H1 (cell line): ENCODE measurements around the gene HIPK1. TPM values are rescaled to one million over a fixed set of nuclear protein-coding genes. Genes with fewer than 3 reads are reported as not detected.

Experiments used
- CTCF ChIA-PET: fragments of 300-600 bp; sonication (Branson Sonifier 250); formaldehyde crosslinking; loops from one replicate; lab custom pipeline; 2021; ENCODE audit not compliant: partially characterized antibody; lab: Charles Lee
- POLR2A ChIA-PET: fragments of 300-600 bp; sonication (Branson Sonifier 250); formaldehyde crosslinking; loops from one replicate; lab custom pipeline; 2021; ENCODE audit warnings: inconsistent platforms; ENCODE audit not compliant: partially characterized antibody; lab: Charles Lee
- DNase-seq, 2 experiments: peaks; one replicate each; pipeline versions ENCODE4 v3.0.0 to v3.0.0-alpha.2; 2010 to 2022; ENCODE audit warnings: low spot score in 2 of 2, low read depth in 1 of 2, mixed read lengths in 1 of 2
- FAIRE-seq: peaks from 2 replicates; lab custom pipeline; 2011; peaks lifted over from hg19 to GRCh38; lab: Jason Lieb, UNC
- H2AFZ ChIP-seq: 2 replicates; pipeline ENCODE4 v1.8.1; 2012; ENCODE audit warnings: low read length, inconsistent platforms
- H2AK5ac ChIP-seq: 2 replicates; pipeline ENCODE4 v1.6.1; 2013; ENCODE audit warnings: low read depth, low read length
- H2BK120ac ChIP-seq: replicated peaks from 2 replicates; pipeline ENCODE3; 2013; ENCODE audit warnings: low read depth, low read length, inconsistent platforms
- H2BK12ac ChIP-seq: 2 replicates; pipeline ENCODE4 v1.6.1; 2013; ENCODE audit warnings: low read depth, low read length
- H2BK15ac ChIP-seq: 2 replicates; pipeline ENCODE4 v1.6.1; 2013; ENCODE audit warnings: low read length
- H2BK20ac ChIP-seq: 2 replicates; pipeline ENCODE4 v1.6.1; 2013; ENCODE audit warnings: low read length
- H2BK5ac ChIP-seq: 2 replicates; pipeline ENCODE4 v1.6.1; 2013; ENCODE audit warnings: low read depth, low read length
- H3K14ac ChIP-seq: 2 replicates; pipeline ENCODE4 v1.6.1; 2013; ENCODE audit warnings: inconsistent platforms; ENCODE audit not compliant: insufficient read length
- H3K18ac ChIP-seq: 2 replicates; pipeline ENCODE4 v1.6.1; 2013; ENCODE audit warnings: low read length; ENCODE audit errors: extremely low read depth
- H3K23ac ChIP-seq: 2 replicates; pipeline ENCODE4 v1.6.1; 2013; ENCODE audit warnings: inconsistent platforms; ENCODE audit not compliant: insufficient read length
- H3K23me2 ChIP-seq: 2 replicates; pipeline ENCODE4 v1.6.1; 2013; ENCODE audit warnings: low read depth, low read length
- H3K27ac ChIP-seq: 2 replicates; pipeline ENCODE4 v1.6.1; 2011; ENCODE audit warnings: low read depth, low read length, inconsistent platforms
- H3K27me3 ChIP-seq, 4 experiments: replicated peaks in 1 of 4; 1 replicate in 1 of 4; 2 replicates in 3 of 4; pipeline versions ENCODE4 v1.6.1 to v1.8.1; 2011 to 2013; ENCODE audit warnings: low read length in 3 of 4, mild to moderate bottlenecking in 3 of 4, inconsistent platforms in 2 of 4, mixed read lengths in 2 of 4, moderate library complexity in 1 of 4; ENCODE audit not compliant: control insufficient read depth in 3 of 4, insufficient read depth in 3 of 4; ENCODE audit errors: extremely low read depth in 1 of 4
- H3K36me3 ChIP-seq, 4 experiments: 2 replicates each; pipeline versions ENCODE4 v1.6.1 to v1.8.1; 2011 to 2013; ENCODE audit warnings: mild to moderate bottlenecking in 4 of 4, low read length in 3 of 4, moderate library complexity in 2 of 4, control low read depth in 1 of 4, inconsistent platforms in 1 of 4; ENCODE audit not compliant: insufficient read depth in 4 of 4, control insufficient read depth in 2 of 4
- H3K4ac ChIP-seq: replicated peaks from 2 replicates; pipeline ENCODE3; 2013; ENCODE audit warnings: low read length, low read depth, mixed read lengths, inconsistent platforms; ENCODE audit not compliant: insufficient read length
- H3K4me1 ChIP-seq, 4 experiments: replicated peaks in 1 of 4; 1 replicate in 1 of 4; 2 replicates in 3 of 4; pipeline versions ENCODE4 v1.6.1 to v1.8.1; 2011 to 2013; ENCODE audit warnings: low read length in 3 of 4, inconsistent platforms in 2 of 4, mixed read lengths in 1 of 4; ENCODE audit not compliant: insufficient read depth in 4 of 4, control insufficient read depth in 3 of 4
- H3K4me2 ChIP-seq, 2 experiments: 2 replicates each; pipeline versions ENCODE4 v1.6.1 to v1.8.1; 2011 to 2013; ENCODE audit warnings: low read depth in 2 of 2, low read length in 2 of 2, control low read depth in 1 of 2, inconsistent platforms in 1 of 2, mild to moderate bottlenecking in 1 of 2; ENCODE audit not compliant: insufficient read depth in 1 of 2
- H3K4me3 ChIP-seq, 4 experiments: fragments of 200-600, 300-600 bp in 1 of 4; sonication (generic), shearing (Covaris generic), sonication (Bioruptor Twin) in 1 of 4; 2 replicates each; pipeline versions ENCODE4 v1.5.1 to v1.8.1; 2011 to 2016; ENCODE audit warnings: low read length in 4 of 4, low read depth in 3 of 4, control low read depth in 2 of 4, inconsistent platforms in 2 of 4, mild to moderate bottlenecking in 2 of 4, mixed read lengths in 1 of 4, moderate library complexity in 1 of 4; ENCODE audit not compliant: insufficient read depth in 2 of 4; ENCODE audit errors: extremely low read depth in 1 of 4
- H3K56ac ChIP-seq: replicated peaks from 2 replicates; pipeline ENCODE3; 2013; ENCODE audit warnings: low read depth, mild to moderate bottlenecking, mixed read lengths, low read length, inconsistent platforms; ENCODE audit not compliant: insufficient read length
- H3K79me1 ChIP-seq: 2 replicates; pipeline ENCODE4 v1.6.1; 2013; ENCODE audit warnings: low read depth, low read length, control low read depth
- H3K79me2 ChIP-seq, 2 experiments: 2 replicates each; pipeline versions ENCODE4 v1.6.1 to v1.8.1; 2012 to 2013; ENCODE audit warnings: low read length in 2 of 2, mild to moderate bottlenecking in 2 of 2, inconsistent platforms in 1 of 2; ENCODE audit not compliant: insufficient read depth in 2 of 2, control insufficient read depth in 1 of 2
- H3K9ac ChIP-seq, 4 experiments: replicated peaks in 1 of 4; 1 replicate in 1 of 4; 2 replicates in 3 of 4; pipeline versions ENCODE4 v1.6.1 to v1.8.1; 2011 to 2013; ENCODE audit warnings: low read depth in 3 of 4, low read length in 3 of 4, control low read depth in 2 of 4, mild to moderate bottlenecking in 2 of 4, moderate library complexity in 2 of 4, inconsistent platforms in 1 of 4; ENCODE audit errors: extremely low read depth in 1 of 4
- H3K9me3 ChIP-seq, 2 experiments: 2 replicates each; pipeline versions ENCODE4 v1.6.1 to v1.8.1; 2012 to 2013; ENCODE audit warnings: mild to moderate bottlenecking in 2 of 2, moderate library complexity in 2 of 2, control low read depth in 1 of 2, inconsistent platforms in 1 of 2, low read depth in 1 of 2, low read length in 1 of 2, mixed read lengths in 1 of 2; ENCODE audit not compliant: insufficient read depth in 2 of 2
- H4K20me1 ChIP-seq, 2 experiments: replicated peaks in 1 of 2; 2 replicates each; pipeline versions ENCODE3 to v1.8.1; 2011 to 2013; ENCODE audit warnings: inconsistent platforms in 2 of 2, low read length in 2 of 2, mild to moderate bottlenecking in 1 of 2; ENCODE audit not compliant: insufficient read depth in 2 of 2, control insufficient read depth in 1 of 2
- H4K5ac ChIP-seq: 2 replicates; pipeline ENCODE4 v1.6.1; 2013; ENCODE audit warnings: low read length, low read depth, mixed read lengths, inconsistent platforms; ENCODE audit not compliant: insufficient read length
- H4K8ac ChIP-seq: 2 replicates; pipeline ENCODE4 v1.8.0; 2013; ENCODE audit warnings: mild to moderate bottlenecking, moderate library complexity, low read length, inconsistent platforms; ENCODE audit not compliant: insufficient read depth; ENCODE audit errors: extremely low read depth
- H4K91ac ChIP-seq: replicated peaks from 2 replicates; pipeline ENCODE3; 2013; ENCODE audit warnings: low read length, mixed read lengths, inconsistent platforms; ENCODE audit not compliant: insufficient read length
- BRCA1 ChIP-seq: IDR thresholded peaks from 2 replicates; pipeline ENCODE4 v1.6.1; 2012; ENCODE audit warnings: low read depth, low read length, improper control_type of control experiment
- CBX5 ChIP-seq: fragments of 300-800, 300-1000 bp; sonication (generic); IDR thresholded peaks from 2 replicates; pipeline ENCODE4 v1.7.1; 2016; ENCODE audit warnings: antibody characterized with exemption, low read length, low read depth
- CBX8 ChIP-seq: fragments of 300-800, 300-1000 bp; sonication (generic); IDR thresholded peaks from 2 replicates; pipeline ENCODE4 v1.7.1; 2016; ENCODE audit warnings: low read depth, low read length, borderline replicate concordance
- CEBPB ChIP-seq: IDR thresholded peaks from 2 replicates; pipeline ENCODE4 v1.6.1; 2012; ENCODE audit warnings: low read depth, low read length
- CHD2 ChIP-seq: IDR thresholded peaks from 2 replicates; pipeline ENCODE4 v1.6.1; 2012; ENCODE audit warnings: low read length, improper control_type of control experiment
- CREB1 ChIP-seq: IDR thresholded peaks from 2 replicates; pipeline ENCODE4 v1.6.1; 2012; ENCODE audit warnings: inconsistent platforms
- EZH2 ChIP-seq: fragments of 200-600 bp; sonication (generic); IDR thresholded peaks from 2 replicates; pipeline ENCODE4 v1.7.1; 2012; ENCODE audit warnings: low read depth, mild to moderate bottlenecking, moderate library complexity, low read length, inconsistent platforms; ENCODE audit not compliant: severe bottlenecking
- FOSL1 ChIP-seq: IDR thresholded peaks from 2 replicates; pipeline ENCODE4 v1.6.1; 2011; ENCODE audit warnings: mild to moderate bottlenecking, low read depth, low read length, moderate library complexity; ENCODE audit not compliant: insufficient read depth
- KDM5A ChIP-seq: fragments of 200-600 bp; IDR thresholded peaks from 2 replicates; pipeline ENCODE4 v1.7.1; 2012; ENCODE audit warnings: mild to moderate bottlenecking, low read length, inconsistent platforms, mixed read lengths
- POLR2A ChIP-seq, 2 experiments: IDR thresholded peaks; 1 replicate in 1 of 2; 2 replicates in 1 of 2; pipeline ENCODE4 v1.6.1; 2011; ENCODE audit warnings: low read depth in 2 of 2, low read length in 2 of 2, mild to moderate bottlenecking in 2 of 2; ENCODE audit errors: control extremely low read depth in 1 of 2
- SAP30 ChIP-seq: fragments of 300-600 bp; sonication (generic); IDR thresholded peaks from 2 replicates; pipeline ENCODE4 v1.7.1; 2012; ENCODE audit warnings: low read length, moderate library complexity, mild to moderate bottlenecking, inconsistent platforms; ENCODE audit not compliant: insufficient read depth, insufficient replicate concordance
- SP1 ChIP-seq: IDR thresholded peaks from 2 replicates; pipeline ENCODE4 v1.6.1; 2011; ENCODE audit warnings: low read depth, low read length
- SP2 ChIP-seq: IDR thresholded peaks from 2 replicates; pipeline ENCODE4 v1.6.1; 2012; ENCODE audit warnings: mild to moderate bottlenecking, low read length, inconsistent platforms
- SP4 ChIP-seq: IDR thresholded peaks from 2 replicates; pipeline ENCODE4 v1.6.1; 2012; ENCODE audit warnings: low read length, inconsistent platforms
- TAF7 ChIP-seq: optimal IDR thresholded peaks from 2 replicates; pipeline ENCODE3; 2011; ENCODE audit warnings: low read depth, mild to moderate bottlenecking, inconsistent platforms, low read length, moderate library complexity, borderline replicate concordance
- TEAD4 ChIP-seq: IDR thresholded peaks from 2 replicates; pipeline ENCODE4 v1.6.1; 2012; ENCODE audit warnings: low read depth, low read length, inconsistent platforms, mixed read lengths
- WGBS, 2 experiments: shearing (Covaris generic) in 1 of 2; methylation state at CpG; one replicate each; pipeline versions ENCODE4 v1.1.6 to v1.1.7; 2013 to 2015; ENCODE audit warnings: low lambda C conversion rate in 2 of 2, mixed read lengths in 2 of 2, inconsistent platforms in 1 of 2, low coverage in 1 of 2, missing lambda C conversion rate in 1 of 2; ENCODE audit not compliant: insufficient replicate concordance in 2 of 2, insufficient coverage in 1 of 2, insufficient read length in 1 of 2; ENCODE audit errors: extremely low coverage in 1 of 2, missing lambda C conversion rate in 1 of 2; 5-methylcytosine and 5-hydroxymethylcytosine counted together
- polyA plus RNA-seq, 7 experiments: library from polyadenylated mRNA; depleted of rRNA in 3 of 7; stranded (reverse) in 5 of 7; unstranded in 2 of 7; fragments of >200 nt in 5 of 7; fragments of 200-250 nt in 2 of 7; gene quantifications; 1 replicate in 5 of 7; 2 replicates in 1 of 7; 4 replicates in 1 of 7; pipeline versions ENCODE4 v1.2.1 to v1.2.3, GENCODE V29; 2011 to 2013; ENCODE audit warnings: missing spikeins in 2 of 7, mixed read lengths in 2 of 7
- total RNA-seq: library from RNA; stranded (reverse); fragmentation: NEBNext Ultra II Directional; extraction: Animal tissue kit (Norgen Biotek cat#: 25700); gene quantifications from 2 replicates; pipeline ENCODE4 v1.2.1, GENCODE V29; 2021

HIPK1 gene
- total and polyA plus RNA-seq, 2 of the 8 experiments (the other 6 are each of a cell fraction or from before 2014, with no cell fraction given) = 46.2 to 64.3 TPM

DNA sequence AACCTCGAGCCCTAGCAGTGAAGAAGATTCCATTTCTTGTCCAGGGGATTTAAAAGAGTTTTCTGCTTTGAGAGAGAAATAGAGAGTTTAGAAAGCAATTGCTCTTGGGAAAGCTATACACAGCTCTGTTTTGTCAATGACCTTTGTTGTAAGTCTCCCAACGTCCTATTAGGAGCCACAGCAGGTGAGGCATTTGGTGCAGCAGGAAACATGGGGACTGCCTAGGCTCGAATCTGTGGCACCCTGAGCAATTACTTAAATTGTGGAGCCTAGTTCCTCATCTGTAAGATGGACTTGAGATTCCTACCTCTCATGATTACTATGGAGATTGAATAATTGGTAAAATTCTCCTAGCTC, 15.8 kb upstream of the HIPK1 start:
- 76% methylated on average over 3 of the region's 3 CpGs; no CpG with 5 or more reads in 1 of the 2 experiments for WGBS, 2 experiments
- Histone ChIP-seq H4K5ac (no peak overlapping the region), H2BK5ac (no peak overlapping the region), H3K27ac (no peak overlapping the region), H2BK15ac (no peak overlapping the region), H3K18ac (no peak overlapping the region), H4K8ac (no peak overlapping the region), H4K20me1 (no peaks in the 10 kb centered on the region), H3K4ac (no peak overlapping the region), H4K91ac (no peak overlapping the region), H2BK12ac (no peak overlapping the region), H3K4me2 (no peak overlapping the region), H3K36me3 (peaks cover 2 to 20% (median 14%) of the 10 kb centered on the region in 4 experiments; a peak in 5 of 8 replicates), H3K27me3 (no peaks in the 10 kb centered on the region), H2AFZ (no peak overlapping the region), H2BK120ac (no peak overlapping the region), H3K56ac (no peak overlapping the region), H3K23ac (no peak overlapping the region), H3K9me3 (no peaks in the 10 kb centered on the region), H3K79me1 (no peaks in the 10 kb centered on the region), H3K4me3 (no peak overlapping the region), H3K4me1 (no peaks in the 10 kb centered on the region), H3K79me2 (no peaks in the 10 kb centered on the region), H3K14ac (no peak overlapping the region), H2BK20ac (no peak overlapping the region), H3K9ac (no peak overlapping the region; a peak in 1 of 7 replicates), H2AK5ac (no peak overlapping the region), H3K23me2 (no peaks in the 10 kb centered on the region)
- no peak for DNase-seq
- POLR2A ChIA-PET = interaction anchor here (1.1 kb wide), 1 partner anchor 13 kb away, joined by 3 read pairs; no protein-coding TSS in a partner anchor
- no peak for FAIRE-seq
- CTCF ChIA-PET = interaction anchor here (0.6 to 0.8 kb wide), 2 partner anchors 78 to 388 kb away, joined by 3 read pairs; no protein-coding TSS in a partner anchor
- TF ChIP-seq POLR2A (IDR thresholded peaks at IDR 0.05; ENCODE audit: control extremely low read depth in 1 of 2, low read depth in 2 of 2, low read length in 2 of 2) (no peak), FOSL1 (no peak), TEAD4 (no peak), TAF7 (no peak), CEBPB (no peak), CREB1 (no peak), KDM5A (no peak), SP2 (no peak), CBX8 (no peak), SAP30 (no peak), CBX5 (no peak), CHD2 (no peak), BRCA1 (no peak), SP4 (no peak), SP1 (no peak), EZH2 (no peak)
